Peyer's patch (tissue), 4 donors: ENCODE measurements around the gene PDE2A.

ENCODE experiments used
- CTCF ChIP-seq, 6 experiments: fragments of 450-650 bp in 4 of 6; fragments of 200-600 bp in 2 of 6; sonication (generic) in 1 of 6; IDR thresholded peaks; one replicate each; pipeline ENCODE4 v1.5.1; 2017 to 2019; ENCODE audit warnings: antibody characterized with exemption in 6 of 6, mild to moderate bottlenecking in 3 of 6, moderate library complexity in 1 of 6
- POLR2A ChIP-seq, 2 donors: fragments of 450-650 bp; IDR thresholded peaks; one replicate each; pipeline ENCODE4 v1.5.1; 2017; ENCODE audit warnings: antibody characterized with exemption in 2 of 2, mild to moderate bottlenecking in 2 of 2, moderate library complexity in 2 of 2

- no peak for TF ChIP-seq CTCF (IDR thresholded peaks at IDR 0.05)
- no peak for TF ChIP-seq POLR2A (IDR thresholded peaks at IDR 0.05)
Measured at GRCh38 chr11:72688929-72689328, 14.7 kb upstream of the PDE2A start.
